Glomerular visceral epithelial cell (primary cell): ENCODE measurements around the gene SKOR1.

Experiments used
- DNase-seq: peaks from one replicate; pipeline ENCODE4 v3.0.0-alpha.2; 2016; ENCODE audit errors: extremely low spot score

Gene SKOR1

GRCh38 chr15:67794832-67795574, 30.3 kb upstream of the SKOR1 start:
- DNase-seq, result no peak

- no peak for DNase-seq
Observed at GRCh38 chr15:67796196-67797127, 28.8 kb upstream of the SKOR1 start.

GRCh38 chr15:67799801-67800205, 25.5 kb upstream of the SKOR1 start:
- DNase-seq, result no peak

DNA sequence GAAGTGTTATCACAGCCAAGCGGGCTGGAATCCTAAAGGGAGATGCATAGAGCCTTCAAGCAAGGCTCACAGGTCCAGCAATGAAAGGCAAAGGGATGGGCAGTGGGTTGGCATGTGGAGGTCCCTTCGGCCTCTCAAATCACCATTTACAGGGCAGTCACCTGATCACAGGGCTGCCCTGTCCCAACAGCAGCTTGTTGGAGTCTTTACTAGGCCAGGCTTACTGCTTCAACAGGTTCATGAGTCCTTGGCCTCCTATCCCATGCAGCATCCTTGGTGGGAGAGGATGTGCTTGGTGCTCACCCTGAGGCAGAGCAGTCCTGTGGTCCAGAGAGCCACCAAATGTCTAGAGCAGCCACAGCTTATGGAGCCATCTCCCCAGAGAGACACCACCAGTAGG, 24.2 kb upstream of the SKOR1 start:
- DNase-seq, result no peak

- no peak for DNase-seq
Observed at GRCh38 chr15:67801926-67802914, 23.1 kb upstream of the SKOR1 start.

GRCh38 chr15:67803299-67803698, 22.0 kb upstream of the SKOR1 start:
- DNase-seq, result no peak

DNA sequence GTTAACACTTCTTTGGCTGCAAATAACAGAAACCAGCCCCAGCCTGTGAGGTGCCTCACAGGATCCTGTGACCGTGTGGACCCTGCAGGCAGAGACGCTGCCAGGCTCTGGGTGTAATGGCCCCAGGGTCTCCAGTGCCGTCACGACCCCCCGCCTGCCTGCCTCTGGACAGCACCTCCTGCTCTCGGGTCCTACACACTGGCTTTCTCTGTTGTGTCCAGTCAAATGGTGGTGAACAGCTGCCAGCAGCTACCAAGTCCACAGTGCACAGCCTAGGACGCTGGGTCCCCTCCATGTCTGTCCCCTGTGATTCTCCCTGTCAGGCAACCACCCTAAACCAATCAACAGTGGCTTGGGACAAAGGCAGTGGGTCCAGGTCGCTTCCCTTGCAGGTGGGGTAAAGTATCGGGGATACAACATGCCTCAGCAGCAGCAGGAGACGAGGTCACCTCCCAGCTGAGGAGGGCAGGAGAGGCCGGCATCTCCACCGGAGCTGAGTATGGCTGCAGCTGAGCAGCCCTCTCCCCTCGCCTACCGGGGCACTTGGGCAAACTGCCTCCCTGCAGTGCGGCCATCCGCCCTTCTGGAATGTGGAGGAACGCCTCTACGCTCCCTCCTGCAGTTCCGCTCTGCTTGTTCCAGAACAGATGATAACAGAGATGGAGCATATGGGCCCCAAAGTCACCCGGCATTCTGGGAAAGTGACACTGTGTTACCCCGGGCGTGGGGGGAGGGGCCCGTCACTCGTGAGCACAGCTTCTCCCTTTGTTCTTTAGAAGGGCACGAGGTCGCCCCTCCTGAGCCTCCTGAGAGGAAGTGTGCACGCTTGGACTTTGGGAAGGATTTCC, 21.1 kb upstream of the SKOR1 start:
- no peak for DNase-seq

- no peak for DNase-seq
Observed at GRCh38 chr15:67805008-67805665, 20.2 kb upstream of the SKOR1 start.

DNA sequence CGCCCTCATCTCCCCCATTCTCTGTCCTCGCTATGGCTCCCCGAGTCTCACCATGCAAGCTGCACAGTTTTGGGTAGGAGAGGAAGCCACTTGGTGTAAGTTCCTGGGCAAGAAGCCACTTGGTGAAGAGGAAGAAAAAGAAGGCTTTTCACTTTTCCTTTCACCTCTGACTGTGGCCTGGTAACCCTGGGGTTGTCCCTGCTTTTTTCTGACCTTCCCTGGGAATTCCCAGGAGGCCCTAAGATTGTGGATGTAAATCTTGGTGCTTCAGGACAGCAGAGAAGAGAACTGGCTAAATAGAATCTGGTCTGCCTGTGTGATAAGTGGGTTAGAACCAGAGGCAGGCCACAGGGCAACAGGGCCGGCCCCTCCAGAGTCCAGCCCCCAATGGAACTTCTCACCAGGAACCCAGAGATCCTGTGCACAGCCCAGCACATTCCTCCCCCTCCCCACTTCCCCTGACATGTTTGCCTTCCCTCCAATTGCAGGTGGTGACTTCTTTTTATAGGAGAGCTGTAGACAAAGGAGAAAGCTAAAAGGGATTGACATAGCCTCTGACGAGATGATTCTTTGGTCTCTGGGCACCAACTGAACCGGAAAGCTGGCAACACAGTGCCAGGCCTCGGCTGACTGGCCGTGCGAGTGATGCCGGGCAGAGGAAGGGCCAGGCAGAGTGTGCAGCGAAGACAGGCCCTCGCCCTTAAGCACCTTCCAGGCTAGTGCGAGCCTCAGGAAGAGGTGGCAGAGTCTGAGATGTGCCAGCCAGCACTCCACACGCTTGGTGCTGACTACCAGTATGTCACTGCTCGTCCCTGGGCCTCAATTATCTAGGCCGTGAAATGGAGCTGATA, 19.4 kb upstream of the SKOR1 start:
- no peak for DNase-seq

GRCh38 chr15:67806536-67806935, 18.8 kb upstream of the SKOR1 start:
- DNase-seq, result no peak

- DNase-seq, result no peak
Observed at GRCh38 chr15:67807141-67807540, 18.2 kb upstream of the SKOR1 start.

- DNase-seq, result no peak
Observed at GRCh38 chr15:67807836-67808235, 17.5 kb upstream of the SKOR1 start.

DNA sequence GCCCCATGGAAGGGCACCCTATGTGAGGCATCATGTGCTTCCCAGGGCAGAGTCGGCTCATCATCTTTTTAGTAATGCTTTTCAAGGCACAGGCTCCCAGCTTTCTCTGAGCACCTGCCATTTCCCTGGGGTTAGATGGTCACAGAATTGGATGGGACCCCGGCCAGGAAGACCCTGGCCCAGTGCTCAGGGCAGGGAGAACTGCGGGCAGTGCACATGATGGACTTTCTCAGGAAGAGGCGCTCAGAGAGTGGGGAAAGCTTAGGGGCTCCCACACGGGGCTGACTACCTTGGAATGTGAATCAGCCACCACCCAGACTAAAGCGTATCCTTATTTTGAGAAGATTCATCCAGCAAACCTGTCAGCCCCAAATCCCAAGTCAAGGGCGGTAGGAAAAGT, 16.5 kb upstream of the SKOR1 start:
- no peak for DNase-seq

DNA sequence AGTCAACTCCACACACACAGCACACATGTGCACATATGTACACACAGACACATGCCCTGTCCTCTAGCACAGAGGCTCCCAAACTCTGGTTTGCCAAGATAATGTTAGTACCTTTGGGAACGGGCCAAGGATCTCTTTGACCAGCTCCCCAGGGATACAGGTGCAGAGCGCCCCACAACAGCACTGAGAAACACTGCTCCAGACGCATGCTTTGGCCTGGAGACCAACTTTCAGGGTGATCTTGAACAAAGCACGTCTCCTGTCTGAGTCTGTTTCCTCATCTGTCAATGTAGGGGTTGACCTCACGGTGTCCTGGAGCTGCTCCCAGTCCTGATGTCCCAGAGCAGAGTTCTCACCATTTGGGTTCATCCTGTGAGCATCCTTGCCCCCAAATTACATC, 15.9 kb upstream of the SKOR1 start:
- DNase-seq, result no peak

GRCh38 chr15:67809866-67810265, 15.4 kb upstream of the SKOR1 start:
- DNase-seq, result no peak

DNA sequence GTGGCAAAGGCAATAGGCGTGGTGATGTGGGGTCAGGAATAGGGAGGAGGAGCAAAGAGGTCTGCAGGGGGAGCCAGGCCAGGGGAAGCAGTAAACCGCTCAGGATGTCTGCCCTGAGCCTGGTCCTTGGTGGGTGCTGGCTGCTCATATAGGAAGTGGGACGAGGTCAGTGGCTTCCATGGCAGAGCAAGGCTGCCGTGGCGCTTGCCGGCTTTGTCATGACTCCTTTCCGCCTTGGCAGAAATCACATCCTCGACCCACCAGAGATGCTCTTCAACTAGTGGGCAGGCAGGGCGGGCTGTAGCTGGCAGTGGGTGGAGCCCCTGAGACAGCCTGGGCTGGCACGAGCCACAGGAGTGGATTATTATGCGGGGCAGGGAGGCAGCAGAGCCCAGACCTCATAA, 13.1 kb upstream of the SKOR1 start:
- DNase-seq, result no peak

GRCh38 chr15:67813104-67813634, 12.1 kb upstream of the SKOR1 start:
- DNase-seq, result no peak

DNA sequence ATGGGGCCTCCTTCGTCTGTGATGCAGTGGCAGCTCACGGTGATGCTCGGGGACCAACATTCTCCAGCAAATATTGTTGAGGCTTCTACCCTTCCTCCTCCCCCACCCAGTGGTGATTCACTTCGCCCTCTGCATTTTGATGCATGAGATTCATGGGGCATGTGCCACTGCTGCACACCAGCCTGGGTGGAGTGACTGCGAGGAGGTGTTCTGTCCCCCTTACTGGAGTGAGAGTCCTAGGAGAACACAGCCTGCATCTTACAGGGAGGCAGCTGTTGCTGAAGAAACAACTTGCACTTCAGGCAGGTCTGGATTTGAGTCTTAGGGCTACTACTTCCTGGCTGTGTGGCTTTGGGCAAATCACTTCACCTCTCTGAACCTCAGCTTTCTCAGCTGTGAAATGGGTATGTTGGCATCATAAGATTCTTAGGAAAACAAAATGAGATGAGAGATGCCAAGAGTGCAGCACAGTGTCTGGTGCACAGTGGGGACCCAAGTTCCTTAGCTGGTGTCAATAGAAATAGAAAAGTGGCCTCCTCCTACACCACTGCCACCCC, 10.2 kb upstream of the SKOR1 start:
- DNase-seq, result no peak

DNA sequence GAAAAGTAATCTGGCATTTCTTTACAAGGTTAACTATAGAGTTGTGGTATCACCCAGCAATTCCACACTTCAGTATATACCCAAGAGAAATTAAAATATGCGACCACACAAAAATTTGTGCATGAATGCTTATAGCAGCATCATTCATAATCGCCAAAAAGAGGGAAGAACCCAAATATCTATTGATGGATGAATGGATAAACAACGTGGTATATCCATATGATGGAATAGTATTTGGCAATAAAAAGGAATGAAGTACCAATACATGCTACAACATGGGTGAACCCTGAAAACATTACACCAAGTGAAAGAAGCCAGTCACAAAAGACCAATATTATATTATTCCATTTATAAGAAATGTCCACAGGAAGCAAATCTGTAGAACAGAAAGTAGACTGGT, 8.6 kb upstream of the SKOR1 start:
- DNase-seq, result no peak
